Colonic mucosa (tissue), 4 donors: ENCODE results near the gene CCDC91. TPM values are rescaled to one million over a fixed set of nuclear protein-coding genes. Genes with fewer than 3 reads are reported as not detected.

Experiments
- DNase-seq: peaks from one replicate; pipeline ENCODE4 v3.0.0-alpha.2; 2020
- H3K27ac ChIP-seq: fragments of 200-600 bp; one replicate; pipeline ENCODE4 v1.8.0; 2021
- H3K27me3 ChIP-seq: fragments of 200-600 bp; one replicate; pipeline ENCODE4 v1.8.0; 2021
- H3K36me3 ChIP-seq: fragments of 200-600 bp; one replicate; pipeline ENCODE4 v1.8.0; 2021
- H3K4me1 ChIP-seq: fragments of 200-600 bp; one replicate; pipeline ENCODE4 v1.8.0; 2021; ENCODE audit warnings: mild to moderate bottlenecking
- H3K4me3 ChIP-seq: fragments of 200-600 bp; one replicate; pipeline ENCODE4 v1.8.0; 2021
- H3K9ac ChIP-seq, 2 donors: one replicate each; pipeline ENCODE4 v1.7.0; 2013; ENCODE audit warnings: control low read depth in 2 of 2, low read depth in 2 of 2, low read length in 2 of 2
- H3K9me3 ChIP-seq: fragments of 200-600 bp; one replicate; pipeline ENCODE4 v1.8.0; 2021
- CTCF ChIP-seq: fragments of 200-600 bp; IDR thresholded peaks from one replicate; pipeline ENCODE4 v1.8.0; 2022; ENCODE audit warnings: antibody characterized with exemption, mild to moderate bottlenecking
- intact Hi-C: fragments of 100-400 bp; cut with DNase I; formaldehyde crosslinking; loops from one replicate; pipeline ENCODE4 v1.14.1; 2022
- total RNA-seq, 2 donors: library from RNA; stranded (reverse); fragmentation: NEBNext Ultra II Directional in 1 of 2; extraction: Animal tissue kit (Norgen Biotek cat#: 25700) in 1 of 2; gene quantifications; one replicate each; pipeline ENCODE4 v1.2.1, GENCODE V29; 2021
- donor health status: healthy.
- donor health status: DM: no; HTN: no; CAD: no.
- donor health status: DM: no; HTN: no; CAD: no.

The CCDC91 gene
- total RNA-seq, 2 donors from 2014 or later, result 15.6 to 20.5 TPM

- no peak for DNase-seq
- intact Hi-C loops, result no loop called here
- Histone ChIP-seq H3K9me3 (no peaks in the 10 kb centered on the region), H3K27ac (no peak overlapping the region), H3K4me3 (no peak overlapping the region), H3K36me3 (no peaks in the 10 kb centered on the region), H3K9ac (no peak overlapping the region), H3K27me3 (no peaks in the 10 kb centered on the region), H3K4me1 (no peaks in the 10 kb centered on the region)
- TF ChIP-seq CTCF, result no peak
Observed at GRCh38 chr12:28351414-28351813, 161.2 kb downstream of the CCDC91 start.

GRCh38 chr12:28355161-28355560 is 164.9 kb downstream of the CCDC91 start:
- DNase-seq, result no peak
- Histone ChIP-seq H3K9ac (no peak overlapping the region), H3K4me3 (no peak overlapping the region), H3K27ac (no peak overlapping the region), H3K9me3 (no peaks in the 10 kb centered on the region), H3K36me3 (no peaks in the 10 kb centered on the region), H3K4me1 (no peaks in the 10 kb centered on the region), H3K27me3 (no peaks in the 10 kb centered on the region)
- intact Hi-C loops, result no loop called here
- no peak for TF ChIP-seq CTCF

DNA sequence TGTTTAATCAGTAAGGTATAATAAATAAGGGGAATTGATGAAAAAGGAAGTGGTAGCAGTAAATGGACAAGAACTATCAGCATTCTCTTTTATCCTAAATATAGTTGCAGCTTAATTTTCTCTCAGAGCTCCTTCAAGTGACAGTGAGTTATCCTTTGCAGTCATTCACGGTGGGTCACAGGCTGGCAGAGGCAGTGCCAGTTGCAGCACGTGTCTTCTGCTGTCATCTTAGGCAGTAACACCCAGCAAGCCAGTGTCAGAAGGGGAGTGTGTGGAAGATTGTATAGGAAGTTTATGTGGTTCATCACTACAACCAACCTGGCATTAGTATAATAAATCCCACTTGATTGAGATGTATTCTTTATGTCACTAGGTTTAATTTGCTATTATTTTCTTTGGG is 170.0 kb downstream of the CCDC91 start:
- intact Hi-C loops, result no loop called here
- no peak for TF ChIP-seq CTCF
- H3K27ac ChIP-seq, result no peak overlapping the region

DNA sequence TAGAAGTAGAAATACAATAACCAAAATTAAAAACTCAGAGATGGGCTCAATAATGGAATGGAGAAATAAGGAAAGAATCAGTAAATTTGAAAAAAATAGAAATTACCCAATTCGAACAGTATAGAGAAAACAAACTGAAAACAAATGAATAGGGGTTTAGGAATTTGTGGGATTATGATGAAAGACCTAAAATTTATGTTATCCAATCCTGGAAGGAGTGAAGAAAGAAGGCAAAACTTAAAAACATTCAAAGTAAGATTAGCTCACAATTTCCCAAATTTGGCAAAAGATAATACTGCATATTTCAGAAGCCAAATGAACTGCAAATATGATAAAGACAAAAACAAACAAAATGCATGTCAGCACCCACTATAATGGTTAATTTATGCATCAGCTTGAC is 177.1 kb downstream of the CCDC91 start:
- intact Hi-C loops, result no loop called here
- no peaks in the 10 kb centered on the region for H3K9me3 ChIP-seq
- no peak for TF ChIP-seq CTCF
- H3K36me3 ChIP-seq, result no peaks in the 10 kb centered on the region
- H3K27me3 ChIP-seq, result no peaks in the 10 kb centered on the region
- no peaks in the 10 kb centered on the region for H3K4me1 ChIP-seq
- H3K4me3 ChIP-seq, result no peak overlapping the region
- no peak overlapping the region for H3K9ac ChIP-seq
- H3K27ac ChIP-seq, result no peak overlapping the region
- DNase-seq, result no peak

More for the DNA sequence above, 170.0 kb downstream of the CCDC91 start:
- DNase-seq, result no peak
- Histone ChIP-seq H3K9ac (no peak overlapping the region), H3K36me3 (no peaks in the 10 kb centered on the region), H3K9me3 (no peaks in the 10 kb centered on the region), H3K27me3 (no peaks in the 10 kb centered on the region), H3K4me3 (no peak overlapping the region), H3K4me1 (no peaks in the 10 kb centered on the region)

- Histone ChIP-seq H3K4me3 (no peak overlapping the region), H3K9me3 (no peaks in the 10 kb centered on the region), H3K27me3 (no peaks in the 10 kb centered on the region), H3K27ac (no peak overlapping the region), H3K4me1 (no peaks in the 10 kb centered on the region), H3K9ac (no peak overlapping the region), H3K36me3 (no peaks in the 10 kb centered on the region)
- no peak for TF ChIP-seq CTCF
- intact Hi-C loops, result no loop called here
- no peak for DNase-seq
Observed at GRCh38 chr12:28367993-28368392, 177.7 kb downstream of the CCDC91 start.

- no peak overlapping the region for H3K27ac ChIP-seq
- H3K27me3 ChIP-seq, result no peaks in the 10 kb centered on the region
- no peaks in the 10 kb centered on the region for H3K4me1 ChIP-seq
- no peak overlapping the region for H3K9ac ChIP-seq
- no peak for DNase-seq
- H3K9me3 ChIP-seq, result no peaks in the 10 kb centered on the region
- intact Hi-C loops, result no loop called here
- H3K4me3 ChIP-seq, result no peak overlapping the region
- TF ChIP-seq CTCF, result no peak
- H3K36me3 ChIP-seq, result no peaks in the 10 kb centered on the region
Observed at GRCh38 chr12:28369483-28369882, 179.2 kb downstream of the CCDC91 start.
